MM.1S (cell line): ENCODE results near the gene SOX2.

ENCODE experiments used
- DNase-seq: peaks from one replicate; pipeline ENCODE4 v3.0.0-alpha.2; 2015
- H2AFZ ChIP-seq: fragments of 300-600 bp; sonication (generic); 2 replicates; pipeline ENCODE4 v1.6.0; 2016; ENCODE audit warnings: antibody characterized with exemption, low read length
- H3F3A ChIP-seq: fragments of 300-600 bp; sonication (generic); 2 replicates; pipeline ENCODE4 v1.6.1; 2016; ENCODE audit warnings: mild to moderate bottlenecking, antibody characterized with exemption, low read length, moderate library complexity, mixed read lengths; ENCODE audit not compliant: insufficient read depth
- H3K27ac ChIP-seq: fragments of 300-600 bp; sonication (generic); 2 replicates; pipeline ENCODE4 v1.5.1; 2016; ENCODE audit warnings: mild to moderate bottlenecking, low read length
- H3K27me3 ChIP-seq: fragments of 300-600 bp; sonication (generic); replicated peaks from 2 replicates; pipeline ENCODE4 v1.6.0; 2016; ENCODE audit warnings: low read length; ENCODE audit not compliant: insufficient read depth
- H3K36me3 ChIP-seq: fragments of 300-600 bp; sonication (generic); replicated peaks from 2 replicates; pipeline ENCODE4 v1.6.1; 2016; ENCODE audit warnings: mild to moderate bottlenecking, low read length, mixed read lengths; ENCODE audit not compliant: insufficient read depth
- H3K4me1 ChIP-seq: fragments of 300-600 bp; sonication (generic); 2 replicates; pipeline ENCODE4 v1.6.1; 2016; ENCODE audit warnings: low read length, mixed read lengths
- H3K4me2 ChIP-seq: fragments of 300-600 bp; sonication (generic); 2 replicates; pipeline ENCODE4 v1.6.0; 2016; ENCODE audit warnings: low read depth, low read length
- H3K4me3 ChIP-seq: fragments of 300-600 bp; sonication (generic); 2 replicates; pipeline ENCODE4 v1.5.1; 2016; ENCODE audit warnings: low read length, mixed read lengths
- H3K79me2 ChIP-seq: fragments of 300-600 bp; sonication (generic); 2 replicates; pipeline ENCODE4 v1.6.1; 2016; ENCODE audit warnings: mixed run types, low read length, mixed read lengths
- H3K9ac ChIP-seq: fragments of 300-600 bp; sonication (generic); 2 replicates; pipeline ENCODE4 v1.6.1; 2016; ENCODE audit warnings: low read length, mixed read lengths
- H3K9me2 ChIP-seq: fragments of 300-600 bp; sonication (generic); replicated peaks from 2 replicates; pipeline ENCODE4 v1.6.1; 2016; ENCODE audit warnings: mild to moderate bottlenecking, low read length, mixed read lengths; ENCODE audit not compliant: insufficient read depth
- H3K9me3 ChIP-seq: fragments of 300-600 bp; sonication (generic); replicated peaks from 2 replicates; pipeline ENCODE4 v1.6.1; 2016; ENCODE audit warnings: mild to moderate bottlenecking, low read length, mixed read lengths; ENCODE audit not compliant: insufficient read depth
- H4K20me1 ChIP-seq: fragments of 300-600 bp; sonication (generic); 2 replicates; pipeline ENCODE4 v1.6.1; 2016; ENCODE audit warnings: mild to moderate bottlenecking, low read length, moderate library complexity, mixed read lengths; ENCODE audit not compliant: insufficient read depth
- EZH2 ChIP-seq: fragments of 300-600 bp; sonication (generic); optimal IDR thresholded peaks from 2 replicates; pipeline ENCODE3; 2017; ENCODE audit warnings: low read depth, mild to moderate bottlenecking, antibody characterized with exemption, low read length, mixed read lengths
- EZH2phosphoT487 ChIP-seq: fragments of 300-600 bp; sonication (generic); IDR thresholded peaks from 2 replicates; pipeline ENCODE4 v1.6.1; 2018; ENCODE audit warnings: antibody characterized with exemption, low read length
- TF ChIP-seq, protein P1 (sequence below): fragments of 300-600 bp; sonication (generic); IDR thresholded peaks from 2 replicates; pipeline ENCODE4 v1.5.1; 2016; ENCODE audit warnings: antibody characterized with exemption, low read length, mixed read lengths

Gene SOX2

DNA sequence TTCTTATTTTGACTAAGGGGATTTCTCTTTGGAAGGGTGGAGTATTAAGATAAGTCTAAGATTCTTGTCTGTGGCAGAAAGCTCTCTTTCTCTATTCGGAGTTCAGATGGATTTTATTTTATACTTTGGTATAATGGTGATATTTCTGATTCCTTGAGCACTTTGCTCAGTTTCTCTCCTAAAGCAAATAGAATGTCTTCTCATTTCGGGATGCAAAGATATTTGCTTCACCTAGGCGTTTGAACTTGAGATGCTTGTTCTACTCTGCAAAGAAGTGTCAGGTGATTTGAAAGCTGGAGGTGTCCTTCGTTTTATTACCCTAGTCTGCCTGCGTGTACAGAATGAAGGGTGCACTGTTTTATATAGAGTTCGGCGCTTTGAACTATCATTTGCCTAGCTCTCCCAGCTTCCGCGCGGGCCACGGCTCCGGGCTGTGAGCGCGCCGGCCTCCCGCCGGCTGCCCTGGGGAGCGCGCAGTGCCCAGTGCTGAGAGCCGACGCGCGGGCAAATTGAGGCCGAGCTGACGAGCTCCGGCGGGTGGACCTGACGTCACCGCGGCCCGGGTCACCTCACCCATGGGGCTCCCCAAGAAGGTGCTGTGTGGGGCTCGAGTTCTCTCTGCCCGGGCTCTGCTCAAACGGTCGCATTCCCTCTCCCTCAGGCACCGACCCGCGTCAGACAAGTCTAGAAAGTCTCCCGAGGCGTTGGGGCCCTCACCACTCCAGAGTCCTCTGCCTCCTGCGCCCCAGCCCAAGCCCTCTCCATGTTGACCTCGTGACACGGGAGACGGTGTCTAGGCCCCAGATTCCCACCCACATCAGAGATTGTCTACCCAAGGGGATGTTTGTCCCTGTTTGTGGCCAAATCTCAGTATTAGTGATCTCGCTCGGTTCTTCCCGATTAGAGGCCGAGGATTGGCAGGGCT, 7.5 kb downstream of the SOX2 start:
- no peaks in the 10 kb centered on the region for H3K9me2 ChIP-seq
- H3K36me3 ChIP-seq, result no peaks in the 10 kb centered on the region
- peaks cover 4% of the 10 kb centered on the region; the same call in 1 of the 2 replicates for H3F3A ChIP-seq
- TF ChIP-seq EZH2phosphoT487 (no peak), EZH2 (no peak)
- TF ChIP-seq, protein P1, sequence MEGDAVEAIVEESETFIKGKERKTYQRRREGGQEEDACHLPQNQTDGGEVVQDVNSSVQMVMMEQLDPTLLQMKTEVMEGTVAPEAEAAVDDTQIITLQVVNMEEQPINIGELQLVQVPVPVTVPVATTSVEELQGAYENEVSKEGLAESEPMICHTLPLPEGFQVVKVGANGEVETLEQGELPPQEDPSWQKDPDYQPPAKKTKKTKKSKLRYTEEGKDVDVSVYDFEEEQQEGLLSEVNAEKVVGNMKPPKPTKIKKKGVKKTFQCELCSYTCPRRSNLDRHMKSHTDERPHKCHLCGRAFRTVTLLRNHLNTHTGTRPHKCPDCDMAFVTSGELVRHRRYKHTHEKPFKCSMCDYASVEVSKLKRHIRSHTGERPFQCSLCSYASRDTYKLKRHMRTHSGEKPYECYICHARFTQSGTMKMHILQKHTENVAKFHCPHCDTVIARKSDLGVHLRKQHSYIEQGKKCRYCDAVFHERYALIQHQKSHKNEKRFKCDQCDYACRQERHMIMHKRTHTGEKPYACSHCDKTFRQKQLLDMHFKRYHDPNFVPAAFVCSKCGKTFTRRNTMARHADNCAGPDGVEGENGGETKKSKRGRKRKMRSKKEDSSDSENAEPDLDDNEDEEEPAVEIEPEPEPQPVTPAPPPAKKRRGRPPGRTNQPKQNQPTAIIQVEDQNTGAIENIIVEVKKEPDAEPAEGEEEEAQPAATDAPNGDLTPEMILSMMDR, result no peak
- peaks cover 13% of the 10 kb centered on the region for H3K79me2 ChIP-seq
- no peak overlapping the region for H3K27ac ChIP-seq
- peaks cover 1% of the 10 kb centered on the region; the same call in 1 of the 2 replicates for H3K4me1 ChIP-seq
- H3K9ac ChIP-seq, result no peak overlapping the region
- no peaks in the 10 kb centered on the region for H3K9me3 ChIP-seq
- H3K4me2 ChIP-seq, result no peak overlapping the region
- no peaks in the 10 kb centered on the region for H4K20me1 ChIP-seq
- no peak overlapping the region for H2AFZ ChIP-seq
- H3K27me3 ChIP-seq, result no peaks in the 10 kb centered on the region
- no peak overlapping the region for H3K4me3 ChIP-seq
- no peak for DNase-seq

DNA sequence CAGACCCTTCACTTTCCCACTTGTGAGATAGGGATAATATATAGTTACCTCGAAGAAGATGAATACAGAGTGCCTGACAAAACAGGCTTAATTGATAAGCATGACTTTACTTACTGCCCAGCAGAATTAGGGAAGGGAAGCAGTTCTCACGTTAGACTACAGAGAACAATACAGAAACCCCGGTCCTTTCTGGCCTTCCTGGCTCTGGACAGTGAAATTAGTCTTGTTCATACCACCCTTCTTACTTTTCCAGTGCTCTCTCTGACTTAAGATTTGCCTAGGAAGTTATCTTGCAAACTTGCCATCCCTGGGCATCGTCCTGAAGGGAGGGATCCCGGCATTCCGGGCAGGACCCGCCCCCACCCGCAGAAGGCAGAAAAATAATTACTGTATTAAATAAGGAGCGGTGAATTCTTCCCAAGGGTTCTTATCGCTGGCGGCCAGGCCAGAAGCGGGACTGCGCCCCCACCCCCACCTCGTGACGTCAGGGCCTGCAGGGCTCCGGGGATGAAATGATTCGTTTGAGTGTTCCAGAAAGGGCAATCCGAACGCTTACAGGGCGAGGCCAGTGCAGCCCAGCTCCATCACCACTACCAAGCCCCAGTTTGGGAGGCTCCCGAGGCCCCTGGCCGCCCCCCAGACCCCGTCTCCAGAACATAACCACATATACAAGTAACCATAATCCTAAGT, 8.4 kb downstream of the SOX2 start:
- Histone ChIP-seq H3K9ac (no peak overlapping the region), H3K4me1 (no peaks in the 10 kb centered on the region), H3K36me3 (no peaks in the 10 kb centered on the region), H3K27me3 (no peaks in the 10 kb centered on the region), H3K9me2 (no peaks in the 10 kb centered on the region), H3K9me3 (no peaks in the 10 kb centered on the region), H4K20me1 (no peaks in the 10 kb centered on the region), H3K79me2 (peaks cover 6% of the 10 kb centered on the region; the same call in 1 of the 2 replicates), H3K4me2 (no peak overlapping the region), H2AFZ (no peak overlapping the region), H3K27ac (no peak overlapping the region), H3F3A (no peaks in the 10 kb centered on the region), H3K4me3 (no peak overlapping the region)
- no peak for TF ChIP-seq EZH2
- TF ChIP-seq EZH2phosphoT487, result no peak
- TF ChIP-seq, protein P1, result no peak
- DNase-seq, result no peak

DNA sequence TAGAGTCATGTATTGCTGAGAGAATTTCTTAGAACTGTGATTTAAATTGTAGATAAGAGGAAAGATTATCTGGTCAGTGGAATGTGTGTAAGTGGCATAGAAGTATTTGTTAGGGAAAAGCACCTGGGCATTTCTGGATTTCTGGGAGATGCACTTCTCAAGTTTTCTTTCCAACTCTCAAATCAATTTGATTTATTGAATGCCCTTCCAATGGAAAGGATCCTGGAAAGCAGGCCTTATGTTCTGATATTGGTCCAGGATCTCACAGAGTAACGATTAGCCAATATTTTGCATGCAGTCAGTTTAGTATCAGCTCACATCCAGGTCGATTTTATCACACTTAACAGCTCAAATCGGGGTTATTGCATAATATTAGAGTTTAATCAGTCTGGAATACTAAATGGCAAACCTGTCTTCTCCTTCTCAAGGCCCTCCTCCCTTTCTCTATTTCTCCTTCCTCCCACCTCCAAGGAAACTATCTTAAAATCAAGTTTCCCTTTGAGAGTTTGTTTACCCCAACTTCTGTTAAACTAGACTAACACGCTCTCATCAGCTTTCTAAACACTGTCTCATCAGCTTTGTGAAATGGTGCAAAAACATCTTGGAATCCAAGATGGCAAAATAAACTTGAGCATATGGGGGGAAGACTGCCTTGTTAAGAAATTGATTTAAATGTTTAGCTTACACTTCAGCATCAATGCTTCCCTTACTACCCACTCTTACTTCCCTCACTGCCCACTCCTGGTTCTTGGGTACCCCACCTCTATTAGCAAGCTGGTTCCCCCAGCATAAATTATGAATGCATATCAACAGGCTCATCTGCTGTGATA, 9.5 kb downstream of the SOX2 start:
- Histone ChIP-seq H2AFZ (no peak overlapping the region), H3K9me2 (no peaks in the 10 kb centered on the region), H3K9ac (no peak overlapping the region), H3K36me3 (no peaks in the 10 kb centered on the region), H3F3A (no peaks in the 10 kb centered on the region), H3K9me3 (no peaks in the 10 kb centered on the region), H3K4me2 (no peak overlapping the region), H3K4me3 (no peak overlapping the region), H3K27ac (no peak overlapping the region), H4K20me1 (no peaks in the 10 kb centered on the region), H3K4me1 (peaks cover 2% of the 10 kb centered on the region; the same call in 1 of the 2 replicates), H3K27me3 (no peaks in the 10 kb centered on the region), H3K79me2 (no peaks in the 10 kb centered on the region)
- TF ChIP-seq EZH2 (no peak), EZH2phosphoT487 (no peak)
- TF ChIP-seq, protein P1, result no peak
- DNase-seq, result no peak
